ENCODE data around the gene DNAAF1.

DNAAF1 gene

GRCh38 chr16:84121007-84121406 is 24.1 kb upstream of the DNAAF1 start:
- Histone ChIP-seq H3K27ac (ENCODE audit: poor library complexity, severe bottlenecking) (no peak overlapping the region), H3K27me3 (ENCODE audit: insufficient read depth, poor library complexity, severe bottlenecking) (no peaks in the 10 kb centered on the region), H3K9me3 (ENCODE audit: severe bottlenecking) (peaks cover 2% of the 10 kb centered on the region), H3K4me1 (ENCODE audit: insufficient read depth, poor library complexity, severe bottlenecking) (no peaks in the 10 kb centered on the region), H3K36me3 (ENCODE audit: low read depth) (peaks cover 15% of the 10 kb centered on the region), H3K4me3 (ENCODE audit: severe bottlenecking) (no peak overlapping the region)
- TF ChIP-seq, protein P1, sequence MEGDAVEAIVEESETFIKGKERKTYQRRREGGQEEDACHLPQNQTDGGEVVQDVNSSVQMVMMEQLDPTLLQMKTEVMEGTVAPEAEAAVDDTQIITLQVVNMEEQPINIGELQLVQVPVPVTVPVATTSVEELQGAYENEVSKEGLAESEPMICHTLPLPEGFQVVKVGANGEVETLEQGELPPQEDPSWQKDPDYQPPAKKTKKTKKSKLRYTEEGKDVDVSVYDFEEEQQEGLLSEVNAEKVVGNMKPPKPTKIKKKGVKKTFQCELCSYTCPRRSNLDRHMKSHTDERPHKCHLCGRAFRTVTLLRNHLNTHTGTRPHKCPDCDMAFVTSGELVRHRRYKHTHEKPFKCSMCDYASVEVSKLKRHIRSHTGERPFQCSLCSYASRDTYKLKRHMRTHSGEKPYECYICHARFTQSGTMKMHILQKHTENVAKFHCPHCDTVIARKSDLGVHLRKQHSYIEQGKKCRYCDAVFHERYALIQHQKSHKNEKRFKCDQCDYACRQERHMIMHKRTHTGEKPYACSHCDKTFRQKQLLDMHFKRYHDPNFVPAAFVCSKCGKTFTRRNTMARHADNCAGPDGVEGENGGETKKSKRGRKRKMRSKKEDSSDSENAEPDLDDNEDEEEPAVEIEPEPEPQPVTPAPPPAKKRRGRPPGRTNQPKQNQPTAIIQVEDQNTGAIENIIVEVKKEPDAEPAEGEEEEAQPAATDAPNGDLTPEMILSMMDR (IDR thresholded peaks at IDR 0.05; ENCODE audit: poor library complexity, severe bottlenecking): no peak
- ATAC-seq (ENCODE audit: low read depth): no peak
- DNase-seq (ENCODE audit: low spot score): no peak

GRCh38 chr16:84124257-84125073 is 20.6 kb upstream of the DNAAF1 start:
- Histone ChIP-seq H3K27ac (ENCODE audit: poor library complexity, severe bottlenecking) (no peak overlapping the region), H3K36me3 (ENCODE audit: low read depth) (peaks cover 30% of the 10 kb centered on the region), H3K27me3 (ENCODE audit: insufficient read depth, poor library complexity, severe bottlenecking) (no peaks in the 10 kb centered on the region), H3K9me3 (ENCODE audit: severe bottlenecking) (peaks cover 2% of the 10 kb centered on the region), H3K4me1 (ENCODE audit: insufficient read depth, poor library complexity, severe bottlenecking) (no peaks in the 10 kb centered on the region), H3K4me3 (ENCODE audit: severe bottlenecking) (no peak overlapping the region)
- DNase-seq (ENCODE audit: low spot score) (no peak), ATAC-seq (ENCODE audit: low read depth) (no peak)
- TF ChIP-seq, protein P1 (IDR thresholded peaks at IDR 0.05; ENCODE audit: poor library complexity, severe bottlenecking): no peak

GRCh38 chr16:84131117-84131516 is 14.0 kb upstream of the DNAAF1 start:
- Histone ChIP-seq H3K4me1 (ENCODE audit: insufficient read depth, poor library complexity, severe bottlenecking) (no peaks in the 10 kb centered on the region), H3K9me3 (ENCODE audit: severe bottlenecking) (no peaks in the 10 kb centered on the region), H3K4me3 (ENCODE audit: severe bottlenecking) (no peak overlapping the region), H3K27ac (ENCODE audit: poor library complexity, severe bottlenecking) (no peak overlapping the region), H3K36me3 (ENCODE audit: low read depth) (peaks cover 24% of the 10 kb centered on the region), H3K27me3 (ENCODE audit: insufficient read depth, poor library complexity, severe bottlenecking) (no peaks in the 10 kb centered on the region)
- ATAC-seq (ENCODE audit: low read depth) (no peak), DNase-seq (ENCODE audit: low spot score) (no peak)
- TF ChIP-seq, protein P1 (IDR thresholded peaks at IDR 0.05; ENCODE audit: poor library complexity, severe bottlenecking): no peak

DNA sequence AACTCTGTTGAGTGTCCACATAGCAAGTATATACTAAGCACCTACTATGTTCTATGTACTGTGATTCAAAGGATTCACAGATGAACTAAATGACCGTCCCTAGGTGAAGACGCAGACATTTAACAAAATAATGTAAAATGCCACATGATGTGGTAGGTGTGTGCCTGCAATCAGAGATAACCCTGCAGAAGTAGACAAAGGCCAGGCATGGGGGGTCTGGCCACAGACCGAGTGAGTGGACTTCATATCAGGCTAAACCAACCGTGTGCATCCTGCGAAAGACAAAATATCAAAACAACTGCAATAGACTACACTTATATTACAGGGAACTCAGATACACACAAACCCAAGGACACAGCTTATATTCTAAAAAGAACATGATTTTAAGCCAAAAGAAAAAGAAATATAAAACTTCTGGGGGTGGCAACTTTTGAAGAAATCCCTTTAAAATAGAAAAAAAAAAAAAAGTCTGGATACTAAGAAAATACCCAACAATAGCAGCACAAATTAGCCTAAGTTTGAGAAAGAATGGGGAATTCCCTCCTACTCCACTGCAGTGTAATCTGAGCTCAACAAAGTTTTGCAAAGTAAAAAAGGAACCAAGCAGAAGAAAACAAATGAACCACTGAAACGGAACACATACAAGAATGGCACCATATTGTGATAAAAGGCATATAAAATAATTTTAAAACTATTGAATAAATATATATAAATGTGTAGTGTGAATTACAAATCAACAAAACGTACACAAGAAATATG is 12.4 kb upstream of the DNAAF1 start:
- H3K36me3 ChIP-seq (ENCODE audit: low read depth): peaks cover 20% of the 10 kb centered on the region
- H3K4me3 ChIP-seq (ENCODE audit: severe bottlenecking): no peak overlapping the region
- H3K27ac ChIP-seq (ENCODE audit: poor library complexity, severe bottlenecking): no peak overlapping the region
- no peaks in the 10 kb centered on the region for H3K4me1 ChIP-seq (ENCODE audit: insufficient read depth, poor library complexity, severe bottlenecking)
- ATAC-seq (ENCODE audit: low read depth) (no peak), DNase-seq (ENCODE audit: low spot score) (no peak)
- H3K27me3 ChIP-seq (ENCODE audit: insufficient read depth, poor library complexity, severe bottlenecking): no peaks in the 10 kb centered on the region
- TF ChIP-seq, protein P1 (IDR thresholded peaks at IDR 0.05; ENCODE audit: poor library complexity, severe bottlenecking): no peak
- H3K9me3 ChIP-seq (ENCODE audit: severe bottlenecking): no peaks in the 10 kb centered on the region

Measured in RWPE2 (cell line).